HG02970 (cell line): ENCODE measurements around the gene MPPED1.

ENCODE experiments used
- ATAC-seq: cut with Tn5 transposase; IDR thresholded peaks from one replicate; pipeline ENCODE4 v1.9.1; 2021; ENCODE audit warnings: mild to moderate bottlenecking, moderate library complexity, moderate number of reproducible peaks; ENCODE audit not compliant: unreplicated experiment, low FRiP score

Gene MPPED1

DNA sequence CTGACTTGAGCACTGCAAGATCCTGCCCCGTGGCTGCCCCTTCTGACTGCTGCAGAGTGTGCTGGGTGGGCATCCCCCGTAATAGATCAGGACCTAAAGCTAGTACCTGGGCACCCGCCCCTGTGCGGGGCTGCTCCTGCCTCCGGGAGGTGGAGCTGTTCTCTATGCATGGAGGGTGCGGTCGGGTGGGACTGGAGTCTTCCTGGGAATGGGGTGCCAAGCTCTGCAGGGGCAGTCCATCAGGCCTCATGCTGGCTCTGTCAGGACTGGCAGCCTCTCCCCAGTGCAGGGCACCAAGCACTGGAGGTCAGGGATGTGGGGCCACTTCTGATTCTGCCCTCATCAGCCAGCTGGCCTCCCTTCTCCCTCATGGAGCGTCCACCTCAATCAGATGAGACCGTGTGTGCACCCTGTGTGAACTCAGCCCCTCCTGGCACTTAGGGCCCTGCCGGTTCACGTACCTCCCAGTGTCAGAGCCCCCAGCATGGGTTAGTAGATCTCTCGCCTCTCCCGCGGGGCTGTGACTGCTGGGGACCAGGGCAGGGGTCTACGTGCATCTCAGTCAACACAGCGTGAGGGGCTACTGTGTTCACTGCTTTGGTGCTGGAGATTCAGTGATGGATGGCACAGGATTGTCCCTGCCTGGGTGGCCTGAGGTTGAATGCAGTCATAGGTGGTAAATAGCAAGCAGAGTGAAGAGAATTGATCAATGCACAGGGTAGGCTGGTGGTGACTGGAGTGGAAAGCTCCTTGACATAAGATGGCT is 30.8 kb downstream of the MPPED1 start:
- ATAC-seq: no peak

DNA sequence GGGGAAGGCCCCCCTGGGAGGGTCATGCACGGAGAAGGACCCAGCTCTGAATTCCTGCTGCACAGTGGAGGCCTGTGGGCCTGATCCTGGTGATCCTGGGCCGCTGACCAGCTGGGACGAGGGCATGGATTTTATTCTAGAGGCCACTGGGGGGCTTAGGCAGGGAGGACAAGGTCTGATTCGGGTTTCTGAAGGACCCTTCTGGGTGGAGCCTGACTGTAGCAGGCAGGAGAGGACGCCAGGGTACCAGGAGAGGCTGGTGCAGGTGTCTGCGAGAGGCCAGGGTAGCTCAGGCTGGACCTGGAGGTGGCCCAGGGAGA is 31.3 kb downstream of the MPPED1 start:
- ATAC-seq: no peak

DNA sequence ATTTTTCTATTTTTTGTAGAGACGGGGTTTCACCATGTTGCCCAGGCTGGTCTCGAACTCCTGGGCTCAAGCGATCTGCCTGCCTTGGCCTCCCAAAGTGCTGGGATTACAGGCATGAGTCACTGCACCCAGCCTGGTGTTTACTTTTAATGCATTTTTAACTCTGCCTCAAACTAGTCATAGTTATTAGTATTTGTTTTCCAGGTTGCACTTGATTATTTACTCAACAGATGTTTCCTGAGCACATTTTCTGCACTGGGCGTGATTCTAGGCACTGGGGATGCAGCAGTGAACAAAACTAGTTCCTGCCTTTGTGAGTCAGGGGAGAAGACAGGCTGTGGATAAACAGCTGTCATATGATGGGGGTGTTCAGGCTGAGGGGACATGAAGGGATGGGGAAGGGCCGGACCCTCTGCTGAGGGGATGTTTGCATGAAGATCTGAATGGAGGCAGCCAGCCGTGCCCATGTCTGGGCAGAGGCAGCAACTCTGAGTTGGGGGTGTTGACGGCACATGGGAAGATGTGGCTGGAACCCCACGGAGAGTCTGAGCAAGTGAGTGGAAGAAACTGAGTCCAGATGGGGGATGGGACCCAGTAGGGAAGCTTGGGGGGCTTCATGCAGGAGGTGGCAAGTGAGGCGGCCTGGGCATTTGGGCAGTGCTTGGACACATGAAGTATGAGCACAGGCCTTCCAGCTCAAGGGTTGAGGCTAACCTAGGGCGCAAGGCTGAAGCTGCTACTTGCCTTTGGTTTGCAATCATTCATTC is 34.4 kb downstream of the MPPED1 start:
- ATAC-seq: no peak

DNA sequence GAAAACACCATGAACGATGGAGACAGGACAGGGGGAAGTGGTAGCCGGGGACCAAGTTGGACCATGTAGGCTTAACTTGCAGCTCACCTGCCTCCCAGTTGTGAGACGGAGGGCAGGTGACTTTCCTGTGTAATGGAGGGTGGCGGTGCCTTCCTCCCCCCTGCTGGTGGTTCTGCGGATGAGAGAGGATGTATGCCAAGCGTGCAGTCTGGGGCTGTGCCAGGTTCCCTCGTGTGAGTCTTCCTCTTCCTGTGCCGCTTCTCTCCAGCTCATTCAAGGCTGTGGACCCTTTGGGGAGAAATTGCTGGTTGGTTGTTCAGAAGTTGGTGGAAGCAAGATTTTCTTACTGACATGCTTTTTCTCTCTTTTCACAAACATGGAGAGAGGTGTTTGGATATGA is 35.1 kb downstream of the MPPED1 start:
- no peak for ATAC-seq

DNA sequence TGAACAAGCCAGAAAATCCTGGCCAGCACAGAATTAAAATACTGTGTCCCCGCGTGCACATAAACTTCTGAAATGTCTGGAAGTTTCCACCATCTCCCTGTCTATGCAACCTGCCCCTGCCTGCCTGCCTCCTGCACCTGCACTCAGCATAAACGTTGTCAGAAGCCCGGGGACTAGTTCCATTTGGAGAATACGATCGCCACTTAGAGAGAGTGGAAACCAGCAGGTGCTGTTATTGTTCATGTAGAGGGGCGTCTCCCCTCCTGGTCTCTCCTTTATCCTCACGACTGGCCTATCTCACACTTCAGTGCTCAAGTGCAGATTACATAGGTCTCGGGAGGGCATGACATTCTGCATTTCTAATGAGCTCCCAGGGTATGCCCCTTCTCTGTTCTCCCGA is 35.6 kb downstream of the MPPED1 start:
- ATAC-seq: no peak

- no peak for ATAC-seq
Observed at GRCh38 chr22:43448048-43448447, 36.2 kb downstream of the MPPED1 start.

DNA sequence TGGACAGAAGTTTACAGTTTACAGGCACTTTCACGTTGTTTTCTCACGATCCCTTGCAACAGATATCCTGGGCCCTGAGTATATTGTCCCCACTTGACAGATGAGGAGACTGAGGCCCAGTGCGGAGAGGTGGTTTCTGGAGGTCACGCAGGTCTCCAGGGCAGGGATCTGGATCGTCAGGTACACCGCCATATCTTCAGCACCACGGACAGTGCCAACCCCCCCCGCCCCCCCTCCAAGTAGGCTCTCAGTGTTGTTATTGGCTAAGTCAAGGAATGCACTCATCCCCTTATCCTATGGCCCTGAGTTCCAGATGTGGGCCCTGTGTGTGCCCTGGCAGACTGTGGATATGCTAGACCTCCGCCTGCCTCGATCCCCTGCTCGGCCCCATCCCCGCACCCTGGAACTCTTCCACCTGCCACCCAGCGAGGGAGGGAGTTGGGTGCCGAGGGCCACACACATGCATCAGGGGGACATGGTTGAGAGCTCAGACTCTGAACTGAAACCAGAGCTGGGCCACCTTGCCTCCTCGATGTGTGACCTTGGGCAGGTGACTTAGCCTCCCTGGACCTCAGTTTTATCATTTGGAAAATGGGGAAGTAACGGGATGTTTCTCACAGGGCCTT is 37.5 kb downstream of the MPPED1 start:
- ATAC-seq: no peak

DNA sequence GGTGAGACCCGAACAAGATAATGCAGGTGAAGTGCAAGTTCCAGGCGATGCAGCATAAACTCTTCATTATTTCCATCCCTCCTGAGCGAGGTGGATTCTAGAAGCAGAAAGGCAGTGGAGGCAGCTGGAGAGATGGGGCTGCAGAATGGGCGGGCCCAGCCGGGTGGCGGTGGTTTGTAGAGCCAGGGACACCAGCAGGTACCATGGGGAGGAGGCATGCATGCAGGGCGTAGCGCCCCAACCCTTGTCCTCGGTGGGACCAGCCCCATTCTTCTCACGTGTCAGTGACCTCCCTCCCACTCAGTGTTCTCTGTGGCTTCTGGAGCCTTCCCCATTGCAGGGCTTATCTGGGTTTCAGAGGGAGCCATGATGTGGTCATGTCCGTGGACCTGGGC is 38.0 kb downstream of the MPPED1 start:
- no peak for ATAC-seq

DNA sequence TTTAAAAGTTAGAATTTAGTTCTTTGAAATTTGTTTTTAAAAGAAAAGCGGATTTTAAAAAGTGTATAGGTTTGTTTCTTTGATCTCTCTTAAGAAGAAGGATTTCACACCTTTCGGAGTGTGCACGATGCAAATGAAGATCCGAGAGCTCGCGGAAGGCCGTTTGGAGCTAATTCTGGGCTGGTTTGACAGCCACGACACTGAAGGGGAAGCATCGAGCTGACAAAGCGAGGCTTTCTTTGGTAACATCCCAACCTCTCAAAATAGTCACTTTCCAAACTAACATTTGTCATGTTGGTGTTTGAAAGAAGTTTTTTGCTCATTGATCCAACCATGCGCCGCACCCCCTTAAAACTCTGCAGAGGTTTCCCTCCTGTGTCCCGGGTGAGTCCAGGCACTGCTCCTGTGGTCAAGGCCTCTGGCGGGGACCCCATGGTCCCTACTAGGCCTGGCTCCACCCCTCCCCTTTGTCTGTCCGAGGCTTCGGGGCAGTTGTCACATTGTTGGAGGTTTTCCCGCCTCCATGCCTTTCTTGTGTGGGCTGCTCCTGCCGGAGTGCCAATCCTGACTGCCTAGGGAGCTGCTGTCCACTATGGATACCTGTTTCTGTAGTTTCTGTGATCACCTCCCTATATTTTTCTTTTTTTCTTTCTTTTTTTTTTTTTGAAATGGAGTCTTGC is 39.7 kb downstream of the MPPED1 start:
- ATAC-seq: no peak

- no peak for ATAC-seq
Observed at GRCh38 chr22:43455846-43456245, 44.0 kb downstream of the MPPED1 start.

DNA sequence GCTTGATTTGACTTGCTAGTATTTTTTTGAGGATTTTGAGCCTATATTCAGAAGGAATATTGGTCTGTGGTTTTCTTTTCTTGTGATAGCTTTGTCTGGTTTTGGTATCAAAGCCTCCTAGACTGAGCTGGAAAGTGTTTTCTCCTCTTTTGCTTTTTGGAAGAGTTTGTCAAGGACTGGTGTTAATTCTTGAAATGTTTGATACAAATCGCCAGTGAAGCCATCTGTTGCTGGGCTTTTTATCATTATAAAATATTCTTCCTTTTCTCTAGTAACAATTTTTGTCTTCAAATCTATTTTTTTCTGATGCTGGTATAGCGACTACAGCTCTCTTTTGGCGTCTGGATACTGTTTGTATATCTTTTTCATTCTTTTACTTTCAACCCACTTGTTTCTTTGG is 45.2 kb downstream of the MPPED1 start:
- ATAC-seq: no peak

- ATAC-seq: no peak
Observed at GRCh38 chr22:43462701-43463100, 50.9 kb downstream of the MPPED1 start.

GRCh38 chr22:43464809-43465208 is 53.0 kb downstream of the MPPED1 start:
- no peak for ATAC-seq

DNA sequence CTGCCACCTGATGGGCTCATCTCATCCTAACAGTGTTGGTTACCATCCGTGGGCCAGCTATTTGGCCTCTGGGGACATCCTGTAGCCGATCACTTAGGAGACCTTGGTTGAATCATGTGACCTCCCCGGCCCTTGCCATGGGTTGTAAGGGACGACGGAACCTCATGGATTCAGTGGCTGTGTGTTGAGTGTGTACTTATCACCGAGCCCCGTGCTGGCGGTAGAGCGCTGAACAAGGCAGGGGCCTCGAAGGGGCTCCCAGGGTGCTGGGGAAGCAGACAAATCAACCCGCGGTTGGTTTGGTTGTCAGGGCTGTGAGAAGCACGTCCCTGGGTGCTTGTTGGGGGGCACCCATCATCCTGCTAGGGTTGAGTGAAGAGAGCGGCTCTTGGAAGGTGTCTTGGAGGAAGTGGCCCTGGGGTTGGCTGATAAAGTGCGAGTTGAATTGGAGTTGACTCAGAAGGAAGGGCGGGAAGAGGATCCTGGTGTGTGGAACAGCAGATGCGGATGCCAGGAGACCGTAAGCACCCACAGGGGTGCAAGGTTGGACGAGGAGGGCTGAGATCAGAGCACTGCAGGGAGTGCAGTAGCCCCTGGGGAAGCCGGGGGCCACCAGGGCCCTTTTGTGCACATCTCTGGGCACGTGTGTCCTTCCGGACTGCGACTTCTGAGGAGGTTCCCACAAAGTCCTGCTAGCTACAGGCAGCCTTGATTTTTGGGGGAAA is 53.6 kb downstream of the MPPED1 start:
- ATAC-seq: no peak

DNA sequence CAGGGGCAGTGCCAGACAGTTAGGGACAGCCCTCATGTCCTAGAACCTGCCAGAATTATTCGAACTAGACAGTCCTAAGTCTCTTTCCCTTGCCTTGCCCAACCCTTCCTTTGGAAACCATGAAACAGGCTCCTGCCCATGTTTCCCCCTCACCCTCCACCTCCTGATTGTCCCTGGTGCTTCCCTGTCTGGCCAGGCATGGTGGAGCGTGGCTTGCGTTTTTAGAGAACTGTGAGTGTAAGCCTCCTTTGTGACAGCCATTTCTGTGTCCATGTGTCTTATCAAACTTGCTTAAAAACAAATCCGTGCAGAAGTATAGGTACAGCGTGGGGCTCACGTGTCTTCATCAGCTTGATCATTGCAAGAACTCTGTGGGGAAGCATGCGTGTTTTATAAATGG is 54.9 kb downstream of the MPPED1 start:
- ATAC-seq: no peak

DNA sequence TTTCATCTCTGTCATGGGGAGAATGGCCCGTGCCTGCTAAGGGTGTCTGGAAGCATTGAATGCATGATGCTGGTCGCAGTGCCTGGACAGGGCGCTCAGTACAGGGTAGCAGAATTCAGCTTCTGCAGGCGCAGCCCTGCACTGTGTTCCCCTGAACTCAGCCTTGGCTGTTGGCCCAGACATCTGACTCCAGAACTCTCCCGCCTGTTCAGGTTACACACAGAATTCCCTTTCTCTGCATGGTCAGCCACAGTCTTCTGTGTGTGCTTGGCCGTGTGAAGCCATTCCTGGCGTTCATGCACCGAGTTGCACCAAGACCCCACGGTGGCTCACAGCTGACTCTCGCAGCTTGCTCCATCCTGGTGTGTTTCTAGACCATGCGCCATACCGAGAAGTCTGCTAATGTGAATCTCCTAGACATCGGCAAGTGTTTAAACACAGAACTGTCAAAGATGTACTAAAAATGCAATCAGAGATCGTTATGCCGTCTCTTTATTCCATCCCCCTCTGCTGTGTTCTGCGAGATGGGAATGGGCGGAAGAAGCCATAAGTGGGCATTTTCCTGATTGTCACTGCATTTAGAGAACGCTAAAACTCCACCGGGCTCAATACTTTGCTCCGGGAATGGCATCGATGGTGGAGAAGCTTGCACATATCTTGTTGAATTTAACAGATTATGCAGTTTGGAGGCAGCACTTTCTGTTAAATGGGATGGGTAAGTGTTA is 55.6 kb downstream of the MPPED1 start:
- ATAC-seq: no peak

DNA sequence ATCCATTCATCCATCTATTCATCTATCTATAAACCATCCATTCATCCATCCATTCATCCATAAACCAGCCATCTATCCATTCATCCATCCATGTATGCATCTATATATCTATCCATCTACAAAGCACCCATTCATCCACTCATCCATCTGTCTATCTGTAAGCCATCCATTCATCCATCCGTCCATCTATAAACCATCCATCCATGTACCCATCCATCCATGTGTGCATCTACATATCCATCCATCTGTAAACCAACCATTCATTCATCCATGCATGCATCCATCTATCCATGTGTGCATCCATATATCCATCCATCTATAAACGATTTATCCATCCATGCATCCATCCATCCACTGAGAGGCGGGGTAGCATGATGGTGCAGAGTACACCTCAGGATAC is 58.4 kb downstream of the MPPED1 start:
- no peak for ATAC-seq

DNA sequence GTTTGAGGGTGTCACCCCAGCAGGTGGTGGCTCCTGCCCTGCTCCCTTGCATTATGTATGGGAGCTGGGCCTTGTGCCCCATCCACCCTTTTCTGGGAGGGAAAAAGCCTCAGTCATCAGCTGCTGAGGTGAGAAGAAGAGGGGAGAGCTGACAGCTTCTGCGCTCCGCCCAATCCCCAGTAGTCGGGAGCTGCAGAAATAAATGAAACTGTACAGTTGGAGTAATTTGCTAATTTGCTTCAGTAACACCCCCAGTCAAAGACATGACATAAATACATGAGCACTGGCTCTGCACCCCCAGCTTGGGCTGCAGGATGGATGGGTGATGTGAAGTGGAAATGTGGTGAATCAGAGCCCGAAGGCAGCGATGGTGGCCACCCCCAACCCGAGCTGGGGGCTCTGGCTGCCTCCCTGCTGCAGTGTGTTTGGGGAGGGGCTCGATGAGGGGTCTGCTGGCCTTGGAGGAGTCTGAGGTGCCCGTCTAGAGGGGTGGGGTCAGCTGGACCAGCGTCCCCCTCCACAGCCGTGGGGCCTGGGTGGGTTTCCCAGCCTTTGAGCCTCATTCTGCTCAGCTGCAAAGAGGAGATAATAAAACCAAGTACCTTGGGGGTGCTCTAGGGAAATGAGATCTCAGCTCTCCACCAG is 59.2 kb downstream of the MPPED1 start:
- ATAC-seq: no peak

- ATAC-seq: no peak
Observed at GRCh38 chr22:43471606-43472135, 59.9 kb downstream of the MPPED1 start.
